ENCODE data around the gene SLF2.

GRCh38 chr10:100866575-100867098, 46.1 kb upstream of the SLF2 start:
- TF ChIP-seq REST (IDR thresholded peaks at IDR 0.05; ENCODE audit: insufficient replicate concordance, low read depth) = no peak
- TF ChIP-seq, protein P1, sequence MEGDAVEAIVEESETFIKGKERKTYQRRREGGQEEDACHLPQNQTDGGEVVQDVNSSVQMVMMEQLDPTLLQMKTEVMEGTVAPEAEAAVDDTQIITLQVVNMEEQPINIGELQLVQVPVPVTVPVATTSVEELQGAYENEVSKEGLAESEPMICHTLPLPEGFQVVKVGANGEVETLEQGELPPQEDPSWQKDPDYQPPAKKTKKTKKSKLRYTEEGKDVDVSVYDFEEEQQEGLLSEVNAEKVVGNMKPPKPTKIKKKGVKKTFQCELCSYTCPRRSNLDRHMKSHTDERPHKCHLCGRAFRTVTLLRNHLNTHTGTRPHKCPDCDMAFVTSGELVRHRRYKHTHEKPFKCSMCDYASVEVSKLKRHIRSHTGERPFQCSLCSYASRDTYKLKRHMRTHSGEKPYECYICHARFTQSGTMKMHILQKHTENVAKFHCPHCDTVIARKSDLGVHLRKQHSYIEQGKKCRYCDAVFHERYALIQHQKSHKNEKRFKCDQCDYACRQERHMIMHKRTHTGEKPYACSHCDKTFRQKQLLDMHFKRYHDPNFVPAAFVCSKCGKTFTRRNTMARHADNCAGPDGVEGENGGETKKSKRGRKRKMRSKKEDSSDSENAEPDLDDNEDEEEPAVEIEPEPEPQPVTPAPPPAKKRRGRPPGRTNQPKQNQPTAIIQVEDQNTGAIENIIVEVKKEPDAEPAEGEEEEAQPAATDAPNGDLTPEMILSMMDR (IDR thresholded peaks at IDR 0.05; ENCODE audit: insufficient read depth, low read length) = no peak
- no peak for TF ChIP-seq POLR2AphosphoS5 (IDR thresholded peaks at IDR 0.05; ENCODE audit: low read depth)
- no peak for TF ChIP-seq GABPA (IDR thresholded peaks at IDR 0.05; ENCODE audit: low read depth)
